NCI-H524 (cell line): ENCODE results near the gene ADRA2B.
"Not testable (repeated sequence)": the region's sequence is repeated elsewhere in the genome, so short reads cannot be mapped to it uniquely, and the experiment has no call there.

Experiments
- DNase-seq, 2 experiments: peaks; one replicate each; lab custom pipeline; 2025; lab: John Stamatoyannopoulos, UW

ADRA2B gene

GRCh38 chr2:96089356-96090195 is 26.8 kb downstream of the ADRA2B start:
- DNase-seq, result no peak

GRCh38 chr2:96088340-96089335 is 27.7 kb downstream of the ADRA2B start:
- DNase-seq, result peak in 1 of 2 experiments; percentile 20

- DNase-seq, result no peak
These were observed 29.2 kb downstream of the ADRA2B start for GRCh38 chr2:96087130-96087529.

GRCh38 chr2:96085541-96086355 is 30.6 kb downstream of the ADRA2B start:
- DNase-seq, result no peak

GRCh38 chr2:96084858-96085518 is 31.4 kb downstream of the ADRA2B start:
- DNase-seq, result not testable (repeated sequence)

GRCh38 chr2:96083989-96084857 is 32.1 kb downstream of the ADRA2B start:
- no peak for DNase-seq

- DNase-seq, result no peak
These were observed 33.1 kb downstream of the ADRA2B start for GRCh38 chr2:96083064-96083939.

- no peak for DNase-seq
These were observed 33.9 kb downstream of the ADRA2B start for GRCh38 chr2:96082211-96083063.

- DNase-seq, result no peak
These were observed 35.3 kb downstream of the ADRA2B start for GRCh38 chr2:96081042-96081441.

- no peak for DNase-seq
These were observed 41.1 kb downstream of the ADRA2B start for GRCh38 chr2:96075199-96075771.

GRCh38 chr2:96074156-96074555 is 42.2 kb downstream of the ADRA2B start:
- DNase-seq, result no peak

- no peak for DNase-seq
These were observed 43.1 kb downstream of the ADRA2B start for GRCh38 chr2:96073170-96073775.

- no peak for DNase-seq
These were observed 43.6 kb downstream of the ADRA2B start for GRCh38 chr2:96072746-96073145.

GRCh38 chr2:96071977-96072491 is 44.3 kb downstream of the ADRA2B start:
- DNase-seq, result peak; percentile 68 to 78

GRCh38 chr2:96071087-96071976 is 45.0 kb downstream of the ADRA2B start:
- DNase-seq, result not testable (repeated sequence)

GRCh38 chr2:96070351-96070750 is 46.0 kb downstream of the ADRA2B start:
- not testable (repeated sequence) for DNase-seq
